Body of pancreas (tissue), 4 donors: Measurements from ENCODE around the gene KIF2C.

Source experiments
- CTCF ChIP-seq, 7 experiments: fragments of 450-650 bp in 4 of 7; fragments of 200-600 bp in 3 of 7; sonication (generic) in 3 of 7; IDR thresholded peaks; one replicate each; pipeline ENCODE4 v1.5.1; 2016 to 2019; ENCODE audit warnings: antibody characterized with exemption in 7 of 7
- POLR2A ChIP-seq, 3 donors: fragments of 450-650 bp; IDR thresholded peaks; one replicate each; pipeline ENCODE4 v1.6.1; 2016; ENCODE audit warnings: antibody characterized with exemption in 3 of 3, mild to moderate bottlenecking in 2 of 3

- TF ChIP-seq POLR2A (IDR thresholded peaks at IDR 0.05) (no peak), CTCF (IDR thresholded peaks at IDR 0.05) (no peak)
Measured at GRCh38 chr1:44784094-44785028, 44.7 kb downstream of the KIF2C start.
